Measurements from ENCODE around the gene GALE.
"Not testable (repeated sequence)": the region's sequence is repeated elsewhere in the genome, so short reads cannot be mapped to it uniquely, and the experiment has no call there.

Gene GALE

GRCh38 chr1:23803674-23804073 lies 3.1 kb upstream of the GALE start:
- Histone ChIP-seq H4K20me1 (ENCODE audit: insufficient read depth, low read length) (no peaks in the 10 kb centered on the region), H3K4me2 (ENCODE audit: low read length) (no peak overlapping the region), H3K9me3 (ENCODE audit: insufficient read depth, low read length) (no peaks in the 10 kb centered on the region), H3K36me3 (replicated peaks; ENCODE audit: low read depth, low read length) (no peaks in the 10 kb centered on the region), H3K4me1 (ENCODE audit: low read length) (peaks cover 8% of the 10 kb centered on the region), H3K27ac (ENCODE audit: low read length) (no peak overlapping the region), H3K79me2 (ENCODE audit: low read length) (peaks cover 7% of the 10 kb centered on the region; the same call in 1 of the 2 replicates), H3K4me3 (ENCODE audit: low read length) (no peak overlapping the region), H3K27me3 (ENCODE audit: low read depth, low read length) (no peaks in the 10 kb centered on the region), H2AFZ (ENCODE audit: low read depth, low read length) (no peak overlapping the region), H3K9ac (ENCODE audit: low read length) (no peak overlapping the region)
- TF ChIP-seq EZH2phosphoT487 (IDR thresholded peaks at IDR 0.05; ENCODE audit: low read depth) (no peak), CTCF (IDR thresholded peaks at IDR 0.05; ENCODE audit: low read depth, low read length) (no peak)

GRCh38 chr1:23802809-23803342 lies 2.3 kb upstream of the GALE start:
- H2AFZ ChIP-seq (ENCODE audit: low read depth, low read length); H3K4me1 ChIP-seq (ENCODE audit: low read length); H3K4me3 ChIP-seq (ENCODE audit: low read length); H4K20me1 ChIP-seq (ENCODE audit: insufficient read depth, low read length); H3K27ac ChIP-seq (ENCODE audit: low read length); H3K79me2 ChIP-seq (ENCODE audit: low read length); H3K9ac ChIP-seq (ENCODE audit: low read length); H3K36me3 ChIP-seq (replicated peaks; ENCODE audit: low read depth, low read length); H3K27me3 ChIP-seq (ENCODE audit: low read depth, low read length); H3K4me2 ChIP-seq (ENCODE audit: low read length); H3K9me3 ChIP-seq (ENCODE audit: insufficient read depth, low read length): not testable (repeated sequence)

- peak overlapping the region; percentile 68; the same call in 1 of the 2 replicates for H3K4me2 ChIP-seq (ENCODE audit: low read length)
- TF ChIP-seq CTCF (IDR thresholded peaks at IDR 0.05; ENCODE audit: low read depth, low read length) = no peak
- no peak for TF ChIP-seq EZH2phosphoT487 (IDR thresholded peaks at IDR 0.05; ENCODE audit: low read depth)
- no peaks in the 10 kb centered on the region for H3K27me3 ChIP-seq (ENCODE audit: low read depth, low read length)
- H3K9me3 ChIP-seq (ENCODE audit: insufficient read depth, low read length) = no peaks in the 10 kb centered on the region
- H3K27ac ChIP-seq (ENCODE audit: low read length) = no peak overlapping the region
- H3K4me1 ChIP-seq (ENCODE audit: low read length) = peaks cover 8% of the 10 kb centered on the region
- no peak overlapping the region for H2AFZ ChIP-seq (ENCODE audit: low read depth, low read length)
- no peaks in the 10 kb centered on the region for H3K36me3 ChIP-seq (replicated peaks; ENCODE audit: low read depth, low read length)
- no peak overlapping the region for H3K9ac ChIP-seq (ENCODE audit: low read length)
- peaks cover 7% of the 10 kb centered on the region; the same call in 1 of the 2 replicates for H3K79me2 ChIP-seq (ENCODE audit: low read length)
- no peak overlapping the region for H3K4me3 ChIP-seq (ENCODE audit: low read length)
- H4K20me1 ChIP-seq (ENCODE audit: insufficient read depth, low read length) = no peaks in the 10 kb centered on the region
Measured at GRCh38 chr1:23801876-23802275, 1.3 kb upstream of the GALE start.

GRCh38 chr1:23801338-23801748 lies 789 bp upstream of the GALE start:
- Histone ChIP-seq H3K27me3 (ENCODE audit: low read depth, low read length) (no peaks in the 10 kb centered on the region), H3K4me1 (ENCODE audit: low read length) (peaks cover 8% of the 10 kb centered on the region)

More at GRCh38 chr1:23801338-23801748, 789 bp upstream of the GALE start:
- Histone ChIP-seq H3K79me2 (ENCODE audit: low read length) (peaks cover 7% of the 10 kb centered on the region; the same call in 1 of the 2 replicates), H3K4me2 (ENCODE audit: low read length) (peak overlapping the region; percentile 68), H4K20me1 (ENCODE audit: insufficient read depth, low read length) (no peaks in the 10 kb centered on the region), H3K9me3 (ENCODE audit: insufficient read depth, low read length) (no peaks in the 10 kb centered on the region), H2AFZ (ENCODE audit: low read depth, low read length) (no peak overlapping the region), H3K36me3 (replicated peaks; ENCODE audit: low read depth, low read length) (no peaks in the 10 kb centered on the region), H3K4me3 (ENCODE audit: low read length) (peak overlapping the region; percentile 96), H3K9ac (ENCODE audit: low read length) (peak overlapping the region; percentile 75), H3K27ac (ENCODE audit: low read length) (no peak overlapping the region)
- TF ChIP-seq EZH2phosphoT487 (IDR thresholded peaks at IDR 0.05; ENCODE audit: low read depth) (no peak), CTCF (IDR thresholded peaks at IDR 0.05; ENCODE audit: low read depth, low read length) (no peak)

Measured in OCI-LY3 (cell line).